GM19463 (cell line): Measurements from ENCODE around the gene PRELP.
"Not testable (repeated sequence)": the region's sequence is repeated elsewhere in the genome, so short reads cannot be mapped to it uniquely, and the experiment has no call there.

ENCODE experiments used
- ATAC-seq: cut with Tn5 transposase; IDR thresholded peaks from one replicate; pipeline ENCODE4 v1.9.1; 2021; ENCODE audit warnings: mild to moderate bottlenecking, moderate library complexity; ENCODE audit not compliant: unreplicated experiment

PRELP gene

DNA sequence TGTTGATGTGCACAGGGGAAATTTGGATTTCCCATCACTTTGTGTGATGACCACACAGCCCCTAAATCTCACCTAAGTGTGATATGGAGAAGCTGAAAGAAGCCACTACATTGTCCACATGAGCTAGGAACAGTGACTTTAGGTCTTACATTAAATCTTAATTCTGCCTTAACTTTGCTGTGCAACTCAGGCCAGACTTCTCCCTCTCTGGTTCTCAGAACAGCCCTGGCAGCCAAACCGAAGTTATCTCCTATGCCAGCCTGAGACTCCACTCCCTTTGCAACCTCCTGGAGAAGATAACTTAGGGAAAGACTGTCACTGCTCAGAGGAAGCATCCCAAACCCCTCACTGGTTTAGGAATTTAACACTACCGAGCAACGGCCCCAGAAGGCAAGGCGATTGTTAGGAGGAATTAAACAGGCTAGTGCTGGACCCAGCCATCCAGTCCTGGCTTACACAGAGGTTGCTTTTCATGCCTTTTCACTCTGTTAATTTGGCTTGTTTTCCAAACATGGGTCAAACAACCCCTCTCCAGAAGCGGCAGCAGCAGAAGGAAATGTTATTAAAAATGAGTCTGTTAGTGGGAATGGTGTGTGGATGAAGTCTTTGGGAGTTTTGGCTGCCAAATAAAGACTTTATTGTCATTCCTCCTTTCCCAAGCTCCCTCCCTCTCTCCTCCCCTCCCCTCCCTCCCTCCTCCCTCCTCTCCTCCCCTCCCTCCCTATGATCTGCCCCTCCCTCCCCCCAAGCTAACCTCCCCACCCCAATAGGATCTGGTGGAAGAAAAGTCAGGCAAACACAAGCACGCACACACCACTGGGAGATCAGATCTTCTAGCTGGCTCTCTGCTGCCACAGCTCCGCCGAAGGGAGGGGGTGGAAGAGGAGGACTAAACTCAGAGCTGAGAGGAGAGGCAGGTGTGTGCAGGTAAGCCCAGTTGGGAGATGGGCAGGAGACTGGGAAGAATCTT lies at the start of gene PRELP:
Gene PRELP (plus strand): TSS at position 795 of the 970 bp plus-strand sequence. CDS start 7,379 bp downstream, outside the sequence.
- ATAC-seq, result no peak

GRCh38 chr1:203426366-203426765 lies 49.2 kb upstream of the PRELP start:
- ATAC-seq, result no peak

DNA sequence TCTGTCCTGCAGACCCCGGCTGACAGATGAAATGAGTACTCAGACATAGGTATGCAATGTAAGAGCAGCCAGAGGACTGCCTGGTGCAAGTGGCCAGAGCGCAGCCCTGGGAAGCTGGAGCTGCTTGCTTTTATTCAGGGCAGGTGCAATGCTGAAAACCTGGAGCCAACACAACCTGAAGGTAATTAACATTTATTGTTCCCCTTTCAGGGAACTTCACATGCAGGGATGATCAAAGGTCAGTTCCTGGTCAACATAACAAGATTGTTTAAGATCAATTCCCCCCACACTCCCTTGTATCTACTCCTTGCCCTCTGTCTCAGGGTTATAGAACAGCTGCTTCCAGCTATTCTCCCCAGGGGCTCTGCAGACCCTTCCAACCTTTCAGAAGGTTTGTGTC lies 48.7 kb upstream of the PRELP start:
- no peak for ATAC-seq

GRCh38 chr1:203427451-203427850 lies 48.2 kb upstream of the PRELP start:
- ATAC-seq, result no peak

DNA sequence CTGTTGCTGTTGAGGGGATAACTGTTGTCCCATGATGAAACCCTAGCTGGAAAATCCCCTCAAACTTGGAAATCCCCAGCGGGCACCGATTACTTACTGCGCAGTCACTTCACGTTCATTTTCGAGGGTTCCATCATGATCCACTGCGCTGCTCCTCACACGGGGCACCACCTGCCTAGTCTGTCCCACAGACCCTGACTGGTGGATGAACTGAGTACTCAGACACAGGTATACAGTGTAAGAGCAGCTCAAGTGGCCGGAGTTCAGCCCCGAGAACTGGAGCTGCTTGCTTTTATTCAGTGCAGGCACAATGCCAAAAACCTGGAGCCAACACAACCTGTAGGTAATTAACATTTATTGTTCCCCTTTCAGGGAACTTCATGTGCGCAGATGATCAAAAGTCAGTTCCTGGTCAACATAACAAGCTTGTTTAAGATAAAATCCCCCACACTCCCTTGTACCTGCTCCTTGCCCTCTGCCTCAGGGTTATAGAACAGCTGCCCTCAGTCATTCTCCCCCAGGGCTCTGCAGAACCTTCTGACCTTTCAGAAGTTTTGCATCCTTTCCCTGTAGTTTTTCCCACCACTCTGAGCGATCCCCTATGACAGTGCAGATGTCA lies 46.5 kb upstream of the PRELP start:
- no peak for ATAC-seq

DNA sequence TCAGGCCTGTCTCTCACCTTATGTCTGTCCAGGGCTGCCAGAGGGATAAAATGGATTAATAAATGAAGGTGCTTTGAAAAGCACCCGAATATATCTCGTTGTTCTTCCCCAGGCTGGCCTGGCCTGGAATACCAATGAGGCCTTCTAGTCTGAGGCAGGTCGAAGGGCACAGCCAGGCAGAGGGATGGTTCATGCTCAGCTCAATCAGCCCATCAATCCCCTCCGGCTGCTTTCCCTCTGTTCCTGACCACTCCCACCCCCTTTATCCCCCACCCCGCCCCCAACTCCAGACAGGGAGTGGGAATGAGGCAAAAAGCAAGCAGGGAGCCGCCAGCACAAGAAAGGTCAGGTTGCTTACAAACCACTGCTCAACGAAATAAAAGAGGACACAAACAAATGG lies 40.0 kb upstream of the PRELP start:
- ATAC-seq, result no peak

DNA sequence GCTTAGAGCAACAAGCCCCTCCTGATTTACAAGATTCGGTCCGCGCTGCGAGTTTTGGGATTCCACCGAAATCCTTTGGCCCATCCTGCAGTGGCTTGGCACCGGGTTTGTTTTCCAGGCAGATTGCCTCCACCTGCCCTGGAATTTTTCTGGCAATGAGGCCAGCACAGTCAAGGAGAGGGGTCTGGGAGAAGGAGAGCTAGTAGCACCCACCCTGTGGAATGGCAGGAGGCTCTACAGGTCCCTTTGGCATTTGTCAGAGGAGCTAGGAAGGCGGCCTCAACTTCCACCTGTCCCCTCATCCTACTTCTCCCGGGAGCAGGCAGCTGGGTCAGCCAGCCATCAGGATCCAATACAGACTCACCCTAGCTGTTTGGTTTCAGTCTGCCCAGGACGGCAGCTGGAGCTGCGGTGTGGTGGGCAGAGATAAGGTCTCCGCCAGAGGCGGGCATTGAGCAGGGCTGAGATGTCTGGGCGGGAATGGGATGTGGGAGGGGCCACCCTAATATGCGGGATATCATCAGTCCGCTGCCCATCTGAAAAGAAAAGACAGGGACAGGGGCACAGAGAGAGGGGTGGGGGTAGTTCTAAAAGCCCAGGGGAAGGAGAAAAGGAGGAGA lies 37.8 kb upstream of the PRELP start:
- ATAC-seq, result no peak

DNA sequence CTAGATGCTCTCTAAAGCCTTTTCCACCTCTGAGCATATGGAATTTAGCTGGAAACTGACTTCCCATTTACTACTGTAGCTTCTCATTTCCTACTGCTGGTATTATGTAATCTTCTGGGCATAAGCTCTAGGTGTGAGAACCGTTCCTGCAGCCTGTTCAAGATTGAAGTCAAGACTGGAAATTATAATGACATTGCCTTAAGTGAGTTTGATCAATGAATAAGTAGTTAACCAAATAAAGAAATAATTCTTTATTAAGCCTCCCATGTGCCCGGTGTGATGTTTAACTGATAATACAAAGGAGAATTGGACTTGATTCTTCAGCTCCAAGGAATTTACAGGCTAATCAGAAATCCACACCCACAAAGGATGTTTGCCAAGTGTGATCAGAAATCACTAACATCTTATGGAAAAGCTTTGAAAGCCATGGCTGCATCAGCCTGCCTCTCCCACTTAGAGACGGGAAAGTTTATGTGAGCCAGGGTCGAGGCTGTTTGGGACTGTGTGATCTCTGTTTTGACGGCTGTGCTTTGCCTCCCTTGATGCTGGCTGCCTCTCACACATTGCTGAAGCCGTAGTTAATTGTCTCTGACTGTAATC lies 36.4 kb upstream of the PRELP start:
- ATAC-seq, result no peak

DNA sequence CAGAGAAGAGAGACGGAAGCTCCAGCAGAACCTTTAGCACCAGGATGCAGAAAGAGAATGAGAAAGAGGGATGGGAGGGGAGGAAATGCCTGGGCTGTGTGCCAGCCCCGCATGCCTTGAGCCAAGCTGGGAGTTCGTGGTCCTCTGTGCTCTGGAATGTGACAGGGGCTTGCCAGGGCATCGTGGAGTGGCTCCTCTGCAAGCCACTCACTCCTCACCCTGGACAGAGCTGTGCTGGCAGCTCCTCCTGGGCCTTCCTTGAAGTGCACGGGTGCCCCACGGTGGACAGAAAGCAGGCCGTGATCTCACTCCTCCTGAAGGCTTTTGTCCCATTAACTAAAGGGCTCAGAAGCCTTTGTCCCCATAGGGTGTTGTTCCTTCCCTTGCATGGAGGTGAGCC lies 34.8 kb upstream of the PRELP start:
- ATAC-seq, result no peak

- ATAC-seq, result no peak
These were observed 33.8 kb upstream of the PRELP start for GRCh38 chr1:203441766-203442165.

DNA sequence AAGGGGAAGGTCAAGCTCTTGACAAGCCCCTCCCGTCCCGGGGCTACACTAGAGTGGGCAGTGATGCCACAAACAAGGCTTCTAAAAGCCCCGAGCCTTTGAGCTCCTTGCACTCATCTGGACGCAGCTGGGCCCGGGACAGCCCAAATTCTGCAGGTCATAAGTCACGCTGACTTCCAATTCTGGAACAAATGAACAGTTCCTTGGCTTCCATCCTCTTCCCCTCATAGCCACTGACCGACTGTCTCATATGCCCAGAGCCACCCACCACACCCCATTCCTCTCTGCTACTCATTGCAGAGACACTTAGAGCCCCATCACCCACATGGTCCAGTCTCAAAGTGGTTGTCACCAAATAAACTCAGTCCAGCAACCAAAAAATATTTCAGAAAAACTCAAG lies 32.8 kb upstream of the PRELP start:
- ATAC-seq, result no peak

- no peak for ATAC-seq
These were observed 32.3 kb upstream of the PRELP start for GRCh38 chr1:203443296-203443695.

DNA sequence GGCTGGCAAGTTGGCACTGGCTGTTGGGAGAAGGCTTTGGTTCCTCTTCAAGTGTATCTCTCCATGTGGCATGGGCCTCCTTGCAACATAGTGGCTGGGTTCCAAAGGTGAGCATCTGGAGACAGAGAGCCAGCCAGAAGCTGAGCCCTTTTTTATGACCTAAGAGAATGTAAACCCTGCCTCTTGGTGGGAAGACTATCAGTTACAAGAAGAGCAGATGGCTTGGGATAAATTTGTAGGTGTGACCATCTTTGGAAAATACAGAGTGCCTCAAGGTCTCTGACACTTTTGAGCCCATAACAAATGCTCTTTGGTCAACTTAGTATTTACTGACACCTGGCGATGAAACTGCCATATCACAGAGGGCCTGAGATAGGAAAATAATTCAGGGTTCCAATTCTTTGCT lies 31.4 kb upstream of the PRELP start:
- ATAC-seq, result no peak

DNA sequence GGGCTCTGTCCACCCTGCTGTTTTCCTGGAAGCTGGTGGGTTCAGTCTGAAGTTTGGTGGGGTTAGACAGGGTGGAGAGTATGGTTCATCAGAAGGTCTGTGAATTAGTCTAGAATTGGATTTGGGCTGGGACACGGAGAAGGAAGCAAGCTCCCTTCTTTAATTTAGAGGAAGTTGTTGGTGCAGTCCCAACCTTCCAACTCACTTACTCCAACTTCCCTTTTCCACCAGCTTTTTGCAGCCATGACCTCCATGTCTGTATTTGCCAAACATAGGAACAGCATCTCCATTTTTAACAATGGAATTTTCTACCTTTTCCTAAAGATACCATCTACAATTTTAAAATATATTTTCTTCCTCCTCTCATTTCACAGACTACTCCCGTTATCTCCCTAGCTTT lies 28.5 kb upstream of the PRELP start:
- no peak for ATAC-seq

DNA sequence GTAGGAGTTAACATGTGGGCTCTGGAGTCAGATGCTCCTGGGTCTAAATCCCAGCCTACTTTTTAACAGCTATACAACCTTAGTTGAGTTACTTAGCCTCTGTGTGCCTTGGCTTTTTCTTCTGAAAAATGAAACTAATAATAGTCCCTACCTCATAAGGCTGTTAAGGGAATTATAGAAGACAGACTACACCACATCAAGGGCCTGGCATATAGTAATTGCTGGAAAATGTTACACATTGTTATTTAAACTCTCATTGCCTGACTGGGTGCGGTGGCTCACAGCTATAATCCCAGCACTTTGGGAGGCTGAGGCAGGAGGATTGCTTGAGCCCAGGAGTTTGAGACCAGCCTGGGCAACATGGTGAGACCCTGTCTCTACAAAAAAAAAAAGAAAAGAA lies 28.0 kb upstream of the PRELP start:
- ATAC-seq, result not testable (repeated sequence)

DNA sequence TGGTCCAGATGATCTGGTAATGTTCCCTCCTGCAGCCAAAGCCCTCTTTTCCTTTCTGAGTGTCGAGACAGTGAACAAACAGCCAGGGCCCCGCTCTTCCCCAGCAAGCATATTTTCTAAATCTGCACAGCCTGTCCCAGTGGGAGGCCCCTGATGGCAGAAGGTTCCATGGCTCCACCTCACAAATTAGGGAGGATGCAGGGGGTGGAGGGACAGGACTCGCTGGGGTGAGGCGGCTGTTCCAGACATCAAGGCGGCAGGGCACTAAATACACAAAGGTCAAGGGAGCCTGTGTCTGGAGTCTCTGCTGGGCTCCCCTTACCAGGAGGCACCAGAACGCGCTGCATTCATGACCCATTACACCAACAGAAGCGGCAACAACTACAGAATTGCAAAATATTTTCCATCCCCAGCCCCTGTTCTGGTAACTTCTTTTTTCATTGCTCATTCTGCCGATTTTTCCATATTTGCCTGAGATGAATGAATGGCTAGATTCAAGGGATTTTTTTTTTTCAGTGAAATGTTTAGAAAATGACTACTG lies 27.0 kb upstream of the PRELP start:
- ATAC-seq, result no peak

GRCh38 chr1:203450001-203450400 lies 25.6 kb upstream of the PRELP start:
- no peak for ATAC-seq

DNA sequence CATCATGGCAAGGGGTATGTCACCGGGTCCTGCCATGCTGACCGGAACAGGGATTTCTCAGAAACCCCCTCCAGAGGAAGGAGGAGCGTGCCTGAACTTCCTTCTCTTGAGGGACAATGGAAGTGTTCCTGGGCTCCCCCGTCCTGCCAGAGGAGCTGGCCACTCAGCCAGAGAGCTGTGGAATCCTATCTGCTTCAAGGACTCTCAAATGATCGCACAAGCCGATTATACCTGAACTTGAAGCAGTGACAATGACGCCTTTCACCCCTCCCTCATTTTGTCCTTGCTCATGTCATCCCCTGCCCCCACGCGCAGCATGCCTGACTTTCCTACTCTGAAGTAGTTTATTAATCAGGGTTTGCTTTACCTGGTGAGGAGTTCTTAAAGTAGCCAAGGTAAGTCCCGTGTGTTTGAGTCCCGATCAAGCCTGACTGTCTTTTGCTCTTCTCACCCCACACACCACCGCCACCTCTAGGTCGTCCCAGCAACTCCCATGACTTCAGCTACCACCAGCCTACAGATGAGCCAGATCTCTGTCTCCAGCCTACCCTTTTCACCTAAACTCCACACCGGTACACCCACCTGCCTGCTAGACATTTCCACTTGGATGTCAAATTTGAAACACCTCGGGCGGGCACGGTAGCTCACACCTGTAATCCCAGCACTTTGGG lies 25.0 kb upstream of the PRELP start:
- ATAC-seq, result no peak

DNA sequence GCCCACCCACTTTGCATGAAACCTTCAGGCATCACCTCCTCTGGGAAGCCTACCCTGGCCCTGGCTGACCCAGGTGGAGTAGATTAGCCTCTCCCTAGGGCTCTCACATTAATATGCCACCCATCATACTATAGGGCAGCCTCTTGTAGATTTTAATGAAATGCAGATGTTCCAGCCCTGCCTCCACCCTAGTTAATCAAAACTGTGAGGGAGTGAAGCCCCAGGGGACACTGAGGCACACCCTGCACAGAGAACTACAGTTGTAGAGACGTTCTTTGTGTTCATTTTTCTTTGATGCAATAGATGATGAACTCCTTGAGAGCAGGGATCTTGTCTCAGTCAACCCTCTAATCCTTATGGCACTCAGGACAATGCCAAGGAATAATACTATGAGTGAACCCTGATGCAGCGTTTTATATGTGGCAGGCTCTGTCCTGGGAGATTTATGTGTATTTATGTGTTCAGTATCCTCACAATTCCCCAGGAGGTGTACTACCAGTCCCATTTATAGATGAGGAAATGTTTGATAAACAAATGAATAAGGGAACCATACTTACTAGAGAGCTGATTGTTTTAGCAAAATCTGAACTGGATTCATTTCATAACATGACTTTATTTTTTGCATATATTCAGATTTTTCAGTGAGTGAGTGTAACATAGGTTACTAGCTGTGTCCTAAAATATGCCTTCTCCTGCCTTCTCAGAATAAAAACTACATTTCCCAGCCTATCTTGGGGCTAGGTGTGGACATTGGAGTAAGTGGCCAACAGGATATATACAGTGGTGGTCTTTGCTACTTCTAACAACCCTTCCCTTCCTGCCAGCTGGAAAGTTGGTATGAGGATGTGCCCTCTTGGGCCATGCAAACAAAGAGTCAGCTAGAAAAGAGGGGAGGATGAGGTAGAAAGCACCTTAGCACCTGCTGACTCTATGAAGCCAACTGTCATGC lies 23.5 kb upstream of the PRELP start:
- ATAC-seq, result no peak
